ENCODE results near the gene SMAD1.

SMAD1 gene

GRCh38 chr4:145521282-145521681, 39.6 kb downstream of the SMAD1 start:
- H3K4me3 ChIP-seq (ENCODE audit: low read length): peak overlapping the region; percentile 19; the same call in 1 of the 2 replicates
- DNase-seq: peak; percentile 62
- peak overlapping the region; percentile 6; the same call in 1 of the 2 replicates for H3K27ac ChIP-seq (ENCODE audit: low read length)
- no peak overlapping the region for H2AFZ ChIP-seq (ENCODE audit: low read length)
- H3K79me2 ChIP-seq (ENCODE audit: low read length): peaks cover 11% of the 10 kb centered on the region; the same call in 1 of the 2 replicates
- peak overlapping the region; percentile 51 for H3K4me2 ChIP-seq (ENCODE audit: low read depth, low read length)
- TF ChIP-seq EZH2phosphoT487 (IDR thresholded peaks at IDR 0.05; ENCODE audit: low read length): no peak
- no peak for TF ChIP-seq EZH2 (optimal IDR thresholded peaks at IDR 0.05; ENCODE audit: low read depth, low read length)
- TF ChIP-seq, protein P1, sequence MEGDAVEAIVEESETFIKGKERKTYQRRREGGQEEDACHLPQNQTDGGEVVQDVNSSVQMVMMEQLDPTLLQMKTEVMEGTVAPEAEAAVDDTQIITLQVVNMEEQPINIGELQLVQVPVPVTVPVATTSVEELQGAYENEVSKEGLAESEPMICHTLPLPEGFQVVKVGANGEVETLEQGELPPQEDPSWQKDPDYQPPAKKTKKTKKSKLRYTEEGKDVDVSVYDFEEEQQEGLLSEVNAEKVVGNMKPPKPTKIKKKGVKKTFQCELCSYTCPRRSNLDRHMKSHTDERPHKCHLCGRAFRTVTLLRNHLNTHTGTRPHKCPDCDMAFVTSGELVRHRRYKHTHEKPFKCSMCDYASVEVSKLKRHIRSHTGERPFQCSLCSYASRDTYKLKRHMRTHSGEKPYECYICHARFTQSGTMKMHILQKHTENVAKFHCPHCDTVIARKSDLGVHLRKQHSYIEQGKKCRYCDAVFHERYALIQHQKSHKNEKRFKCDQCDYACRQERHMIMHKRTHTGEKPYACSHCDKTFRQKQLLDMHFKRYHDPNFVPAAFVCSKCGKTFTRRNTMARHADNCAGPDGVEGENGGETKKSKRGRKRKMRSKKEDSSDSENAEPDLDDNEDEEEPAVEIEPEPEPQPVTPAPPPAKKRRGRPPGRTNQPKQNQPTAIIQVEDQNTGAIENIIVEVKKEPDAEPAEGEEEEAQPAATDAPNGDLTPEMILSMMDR (IDR thresholded peaks at IDR 0.05; ENCODE audit: low read length): no peak
- H3K36me3 ChIP-seq (replicated peaks; ENCODE audit: insufficient read depth, low read length): no peaks in the 10 kb centered on the region
- no peaks in the 10 kb centered on the region for H3K9me2 ChIP-seq (replicated peaks; ENCODE audit: insufficient read depth, low read length)
- H3F3A ChIP-seq (ENCODE audit: insufficient read depth, low read length): peaks cover 12% of the 10 kb centered on the region; the same call in 1 of the 2 replicates
- no peaks in the 10 kb centered on the region for H3K9me3 ChIP-seq (replicated peaks; ENCODE audit: insufficient read depth, low read length)
- no peaks in the 10 kb centered on the region for H4K20me1 ChIP-seq (ENCODE audit: insufficient read depth, low read length)
- H3K9ac ChIP-seq (ENCODE audit: low read length): no peak overlapping the region
- H3K27me3 ChIP-seq (replicated peaks; ENCODE audit: insufficient read depth, low read length): no peaks in the 10 kb centered on the region
- H3K4me1 ChIP-seq (ENCODE audit: low read length): peaks cover 30% of the 10 kb centered on the region

DNA sequence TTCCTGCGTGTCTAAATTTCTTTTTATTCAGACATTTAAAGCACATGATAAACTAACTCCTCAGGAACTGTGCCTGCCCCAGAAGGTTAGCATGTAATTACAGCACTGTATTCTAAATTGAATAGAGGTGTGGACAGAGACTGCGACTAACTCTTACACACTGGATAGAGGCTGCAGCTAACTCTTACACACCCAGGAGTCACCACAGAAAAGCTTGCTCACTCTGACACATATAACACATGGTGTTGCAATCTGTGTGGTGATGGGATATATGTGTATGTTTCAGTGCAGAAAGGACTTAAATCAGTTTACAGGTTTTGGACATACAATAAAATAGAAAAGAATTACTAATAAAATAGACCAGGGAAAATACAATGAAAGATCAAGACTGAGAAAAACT, 41.5 kb downstream of the SMAD1 start:
- no peaks in the 10 kb centered on the region for H3K36me3 ChIP-seq (replicated peaks; ENCODE audit: insufficient read depth, low read length)
- H3K27ac ChIP-seq (ENCODE audit: low read length): no peak overlapping the region
- H4K20me1 ChIP-seq (ENCODE audit: insufficient read depth, low read length): no peaks in the 10 kb centered on the region
- no peaks in the 10 kb centered on the region for H3K9me3 ChIP-seq (replicated peaks; ENCODE audit: insufficient read depth, low read length)
- H3K27me3 ChIP-seq (replicated peaks; ENCODE audit: insufficient read depth, low read length): no peaks in the 10 kb centered on the region
- H2AFZ ChIP-seq (ENCODE audit: low read length): no peak overlapping the region
- peaks cover 30% of the 10 kb centered on the region for H3K4me1 ChIP-seq (ENCODE audit: low read length)
- no peak overlapping the region for H3K9ac ChIP-seq (ENCODE audit: low read length)
- no peak overlapping the region for H3K4me2 ChIP-seq (ENCODE audit: low read depth, low read length)
- DNase-seq: no peak
- H3F3A ChIP-seq (ENCODE audit: insufficient read depth, low read length): peaks cover 12% of the 10 kb centered on the region; the same call in 1 of the 2 replicates
- TF ChIP-seq EZH2 (optimal IDR thresholded peaks at IDR 0.05; ENCODE audit: low read depth, low read length) (no peak), EZH2phosphoT487 (IDR thresholded peaks at IDR 0.05; ENCODE audit: low read length) (no peak)
- peaks cover 7% of the 10 kb centered on the region; the same call in 1 of the 2 replicates for H3K79me2 ChIP-seq (ENCODE audit: low read length)
- no peaks in the 10 kb centered on the region for H3K9me2 ChIP-seq (replicated peaks; ENCODE audit: insufficient read depth, low read length)
- H3K4me3 ChIP-seq (ENCODE audit: low read length): no peak overlapping the region

DNA sequence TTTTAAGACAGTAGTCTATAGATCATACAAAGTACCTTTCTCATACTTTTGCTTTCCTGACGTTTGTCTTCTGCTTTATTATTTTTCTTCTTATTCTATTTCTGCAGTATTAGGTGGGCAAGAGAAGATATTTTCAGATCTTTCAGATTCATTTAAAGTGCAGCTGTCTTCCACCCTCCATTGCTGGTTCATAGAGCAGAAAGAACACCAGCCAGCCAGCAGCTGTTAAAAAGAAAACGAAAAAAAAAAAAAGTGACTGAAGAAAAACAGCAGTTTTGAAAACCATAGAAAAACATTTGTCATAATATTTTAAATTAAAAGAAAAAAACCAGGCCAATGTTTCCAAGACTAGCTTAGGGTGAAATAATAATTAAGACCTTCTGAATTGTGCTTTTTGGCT, 42.9 kb downstream of the SMAD1 start:
- Histone ChIP-seq H3K27me3 (replicated peaks; ENCODE audit: insufficient read depth, low read length) (no peaks in the 10 kb centered on the region), H3K9me3 (replicated peaks; ENCODE audit: insufficient read depth, low read length) (no peaks in the 10 kb centered on the region), H3K4me3 (ENCODE audit: low read length) (no peak overlapping the region), H3K9ac (ENCODE audit: low read length) (no peak overlapping the region), H3K4me1 (ENCODE audit: low read length) (peaks cover 38% of the 10 kb centered on the region), H2AFZ (ENCODE audit: low read length) (no peak overlapping the region), H3K4me2 (ENCODE audit: low read depth, low read length) (peak overlapping the region; percentile 64), H4K20me1 (ENCODE audit: insufficient read depth, low read length) (no peaks in the 10 kb centered on the region), H3K79me2 (ENCODE audit: low read length) (peaks cover 7% of the 10 kb centered on the region; the same call in 1 of the 2 replicates), H3K27ac (ENCODE audit: low read length) (no peak overlapping the region), H3K9me2 (replicated peaks; ENCODE audit: insufficient read depth, low read length) (no peaks in the 10 kb centered on the region), H3F3A (ENCODE audit: insufficient read depth, low read length) (peaks cover 12% of the 10 kb centered on the region; the same call in 1 of the 2 replicates), H3K36me3 (replicated peaks; ENCODE audit: insufficient read depth, low read length) (no peaks in the 10 kb centered on the region)
- no peak for DNase-seq
- TF ChIP-seq, protein P1 (IDR thresholded peaks at IDR 0.05; ENCODE audit: low read length): no peak
- TF ChIP-seq EZH2 (optimal IDR thresholded peaks at IDR 0.05; ENCODE audit: low read depth, low read length) (no peak), EZH2phosphoT487 (IDR thresholded peaks at IDR 0.05; ENCODE audit: low read length) (no peak)

GRCh38 chr4:145525291-145525740, 43.7 kb downstream of the SMAD1 start:
- H3K4me1 ChIP-seq (ENCODE audit: low read length): peaks cover 40% of the 10 kb centered on the region
- peak overlapping the region; percentile 64; the same call in 1 of the 2 replicates for H3K4me2 ChIP-seq (ENCODE audit: low read depth, low read length)
- no peak overlapping the region for H3K9ac ChIP-seq (ENCODE audit: low read length)
- DNase-seq: no peak
- TF ChIP-seq EZH2 (optimal IDR thresholded peaks at IDR 0.05; ENCODE audit: low read depth, low read length) (no peak), EZH2phosphoT487 (IDR thresholded peaks at IDR 0.05; ENCODE audit: low read length) (no peak)
- TF ChIP-seq, protein P1 (IDR thresholded peaks at IDR 0.05; ENCODE audit: low read length): no peak
- H3K79me2 ChIP-seq (ENCODE audit: low read length): peaks cover 3% of the 10 kb centered on the region; the same call in 1 of the 2 replicates
- no peaks in the 10 kb centered on the region for H3K9me3 ChIP-seq (replicated peaks; ENCODE audit: insufficient read depth, low read length)
- no peaks in the 10 kb centered on the region for H3K27me3 ChIP-seq (replicated peaks; ENCODE audit: insufficient read depth, low read length)
- H3K4me3 ChIP-seq (ENCODE audit: low read length): no peak overlapping the region
- H3K27ac ChIP-seq (ENCODE audit: low read length): no peak overlapping the region
- no peak overlapping the region for H2AFZ ChIP-seq (ENCODE audit: low read length)
- H3K9me2 ChIP-seq (replicated peaks; ENCODE audit: insufficient read depth, low read length): no peaks in the 10 kb centered on the region
- H3F3A ChIP-seq (ENCODE audit: insufficient read depth, low read length): peaks cover 12% of the 10 kb centered on the region; the same call in 1 of the 2 replicates
- H3K36me3 ChIP-seq (replicated peaks; ENCODE audit: insufficient read depth, low read length): no peaks in the 10 kb centered on the region
- H4K20me1 ChIP-seq (ENCODE audit: insufficient read depth, low read length): no peaks in the 10 kb centered on the region

Measured in MM.1S (cell line).